GM19452 (cell line): ENCODE data around the gene HDHD5.

Experiments used
- ATAC-seq: cut with Tn5 transposase; IDR thresholded peaks from one replicate; pipeline ENCODE4 v1.9.1; 2021; ENCODE audit not compliant: unreplicated experiment

HDHD5 gene

GRCh38 chr22:17158568-17159503, at the start of gene HDHD5:
TSS of gene HDHD5 (minus strand) at chr22:17159277. CDS start at chr22:17159251, 26 bp downstream.
- ATAC-seq: peak; percentile 76

- no peak for ATAC-seq
These were observed 46.4 kb upstream of the HDHD5 start for GRCh38 chr22:17205432-17205831.

DNA sequence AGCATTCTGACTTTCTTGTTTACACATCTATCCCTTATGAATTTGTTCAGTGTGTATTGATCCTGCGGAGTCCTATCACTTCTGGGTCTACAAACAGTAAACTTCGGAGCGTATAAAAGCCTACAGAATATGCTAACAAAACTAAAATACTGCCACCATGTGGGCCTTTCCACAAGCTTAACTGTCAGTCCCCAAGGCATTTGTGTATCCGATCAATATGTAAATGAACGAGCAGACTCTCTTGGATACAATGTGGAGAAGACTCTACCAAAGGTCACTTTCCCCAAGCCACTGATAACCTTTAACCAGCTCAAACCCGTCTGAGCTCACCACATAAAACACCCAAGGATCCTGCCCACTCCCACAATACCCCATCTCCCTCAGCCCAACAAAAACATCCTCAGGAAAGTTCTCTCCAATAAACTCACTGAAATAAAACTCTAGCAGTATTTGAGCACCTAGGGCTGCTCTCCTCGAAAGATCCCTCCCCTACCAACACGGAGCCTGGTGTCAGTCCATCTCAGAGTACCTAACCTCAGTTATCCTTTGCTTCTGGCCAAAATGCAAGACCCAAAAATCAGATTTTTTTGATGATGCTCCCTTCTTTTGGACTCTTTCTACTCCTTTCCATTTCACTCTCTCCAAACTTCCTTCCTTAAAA, 42.3 kb upstream of the HDHD5 start:
- no peak for ATAC-seq

DNA sequence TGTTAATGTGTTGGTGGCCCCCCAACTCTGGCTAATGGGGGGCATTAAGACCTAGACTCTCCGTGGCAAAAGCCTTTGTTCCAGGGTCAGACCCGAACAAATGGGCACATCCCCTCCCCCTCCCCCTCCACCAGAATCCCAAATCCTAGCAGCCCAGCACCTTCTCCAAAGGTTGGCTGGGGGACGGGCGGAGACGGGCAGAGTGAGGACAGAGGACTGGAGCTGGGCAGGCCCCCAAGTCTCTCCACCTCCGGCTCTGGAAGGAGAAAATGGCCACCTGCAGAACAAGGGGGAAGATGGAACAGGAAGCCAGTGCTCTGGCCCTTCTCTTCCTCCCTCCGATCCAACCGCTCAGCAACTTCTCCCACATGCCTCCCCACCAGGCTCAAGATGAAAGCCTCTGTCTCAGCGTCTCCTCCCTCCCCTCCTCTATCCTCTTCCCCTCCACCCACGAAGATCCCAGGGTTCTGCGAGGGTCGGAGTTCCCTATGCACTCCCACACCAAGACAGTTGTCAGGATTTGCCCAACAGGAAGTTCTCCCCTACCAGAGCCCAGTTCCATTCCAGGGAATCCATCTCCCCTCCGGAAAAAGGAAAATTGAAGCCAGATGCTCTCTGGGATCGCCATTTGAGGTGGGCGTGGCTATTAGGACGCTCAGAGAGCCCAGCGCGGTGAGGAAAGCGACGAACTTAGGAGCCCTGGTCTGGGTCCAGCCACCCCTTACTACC, 40.1 kb upstream of the HDHD5 start:
- no peak for ATAC-seq

DNA sequence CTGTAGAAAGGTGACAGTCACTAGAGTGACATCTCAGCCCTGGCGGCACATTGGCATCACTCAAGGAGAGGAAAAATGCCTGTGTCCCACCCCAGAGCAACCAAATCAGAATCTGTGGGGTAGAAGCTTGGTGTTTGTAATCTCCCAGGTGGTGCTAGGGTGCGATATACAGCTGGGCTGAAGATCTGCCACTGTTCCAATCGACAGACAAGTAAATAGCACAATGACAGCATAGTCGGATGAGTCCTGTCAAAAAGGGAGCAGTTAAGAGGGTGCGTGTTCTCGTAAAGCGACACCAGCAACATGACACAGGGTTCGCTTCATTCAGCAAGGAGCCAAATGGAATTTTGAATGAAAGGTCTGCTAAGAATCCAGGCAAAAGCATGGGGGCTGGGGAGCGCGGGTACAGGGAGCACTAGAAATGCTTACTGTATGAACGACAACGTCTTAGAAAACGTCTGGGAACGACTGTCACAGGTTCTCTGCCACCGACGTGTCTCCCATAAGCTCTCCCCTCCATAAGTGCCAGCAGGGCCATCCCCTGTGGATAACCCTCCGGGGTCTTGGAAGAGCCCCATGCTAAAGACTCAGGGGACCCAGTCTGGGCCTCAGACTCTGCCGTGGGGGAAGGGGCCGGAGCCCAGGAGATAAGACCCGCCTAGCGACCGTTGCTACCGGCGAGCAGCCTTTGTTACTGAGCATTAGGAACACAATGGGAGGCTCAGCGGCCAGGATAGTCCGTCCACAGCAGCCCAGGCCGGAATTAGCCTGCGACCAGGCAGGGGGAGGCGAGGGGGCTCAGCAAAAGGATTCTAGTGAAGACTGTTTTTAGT, 39.3 kb upstream of the HDHD5 start:
- no peak for ATAC-seq

- ATAC-seq: no peak
These were observed 35.1 kb upstream of the HDHD5 start for GRCh38 chr22:17194213-17194612.

- no peak for ATAC-seq
These were observed 33.1 kb upstream of the HDHD5 start for GRCh38 chr22:17192186-17192585.

GRCh38 chr22:17191163-17191784, 32.2 kb upstream of the HDHD5 start:
- ATAC-seq: no peak

- ATAC-seq: no peak
These were observed 31.6 kb upstream of the HDHD5 start for GRCh38 chr22:17190702-17191101.

- no peak for ATAC-seq
These were observed 17.6 kb upstream of the HDHD5 start for GRCh38 chr22:17176715-17177114.

GRCh38 chr22:17172029-17172833, 13.2 kb upstream of the HDHD5 start:
- no peak for ATAC-seq

DNA sequence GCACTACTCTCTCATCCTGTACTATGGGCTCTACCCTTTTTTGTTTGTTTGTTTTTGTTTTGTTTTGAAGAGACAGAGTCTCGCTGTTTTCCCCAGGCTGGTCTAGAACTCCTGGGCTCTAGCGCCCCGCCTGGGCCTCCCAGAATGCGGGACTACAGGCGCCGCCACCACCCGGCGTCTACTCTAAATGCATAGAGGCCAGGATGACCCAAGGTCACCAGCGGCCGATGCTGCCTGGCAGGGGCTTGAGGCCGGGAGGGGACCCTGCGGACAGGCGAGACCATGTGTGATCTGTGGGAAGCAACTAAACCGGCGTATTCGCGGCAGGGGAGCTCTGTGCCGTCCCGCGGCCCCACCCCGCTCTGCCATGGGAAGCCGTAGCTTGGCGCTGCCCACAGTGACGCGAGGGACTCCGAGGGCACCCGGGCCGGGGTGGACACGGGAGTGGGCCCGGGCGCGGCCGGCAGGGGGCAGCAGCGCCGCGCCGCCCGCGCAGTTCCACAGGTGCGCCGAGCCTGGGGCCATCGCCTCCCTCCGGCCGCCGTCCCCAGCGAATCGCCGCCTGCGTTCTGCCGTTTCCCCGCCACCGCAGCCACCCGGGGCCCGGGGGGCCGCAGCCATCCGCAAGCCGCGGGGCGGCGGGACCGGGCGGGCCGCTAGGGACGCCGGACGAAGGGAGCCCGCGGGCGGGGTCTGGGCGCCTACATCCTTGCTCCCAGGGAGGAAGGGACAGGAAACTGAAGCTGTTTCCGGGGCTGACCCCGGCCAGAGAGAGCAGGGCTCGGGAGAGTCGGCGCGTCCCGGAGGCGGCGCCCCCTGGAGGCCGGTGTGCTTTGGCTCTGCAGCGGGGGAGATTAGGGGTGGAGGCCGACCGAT, 12.3 kb upstream of the HDHD5 start:
- ATAC-seq: peak; percentile 94

GRCh38 chr22:17167486-17167885, 8.4 kb upstream of the HDHD5 start:
- ATAC-seq: no peak

DNA sequence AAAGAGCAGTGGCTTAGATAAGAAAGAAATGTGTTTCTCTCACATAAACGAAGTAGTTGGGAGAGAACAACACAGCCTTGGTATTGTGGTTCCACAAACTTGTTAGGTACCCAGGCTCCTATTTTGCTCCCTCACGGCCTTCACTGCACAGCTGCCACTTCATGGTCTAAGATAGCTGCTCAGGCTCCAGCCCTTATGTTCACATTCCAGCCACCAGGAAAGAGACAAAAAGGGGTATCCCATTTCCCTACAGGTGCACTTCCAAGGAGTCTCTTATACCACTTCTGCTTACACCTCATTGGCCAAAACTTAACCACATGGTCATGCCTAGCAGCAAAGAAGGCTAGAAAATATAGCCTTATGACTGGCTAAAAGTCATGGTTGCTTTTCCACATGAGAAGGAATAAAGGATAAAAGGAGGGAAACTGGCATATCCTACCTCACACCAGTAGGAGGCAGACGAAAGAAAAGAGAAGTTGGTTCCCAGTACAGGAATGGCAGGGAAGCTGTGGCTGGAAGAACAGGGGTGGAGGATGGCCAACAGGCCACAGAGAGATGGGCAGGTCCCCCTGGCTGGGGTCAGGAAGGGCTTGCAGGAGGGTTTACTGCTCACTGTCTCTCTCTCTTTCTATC, 5.4 kb upstream of the HDHD5 start:
- ATAC-seq: no peak

DNA sequence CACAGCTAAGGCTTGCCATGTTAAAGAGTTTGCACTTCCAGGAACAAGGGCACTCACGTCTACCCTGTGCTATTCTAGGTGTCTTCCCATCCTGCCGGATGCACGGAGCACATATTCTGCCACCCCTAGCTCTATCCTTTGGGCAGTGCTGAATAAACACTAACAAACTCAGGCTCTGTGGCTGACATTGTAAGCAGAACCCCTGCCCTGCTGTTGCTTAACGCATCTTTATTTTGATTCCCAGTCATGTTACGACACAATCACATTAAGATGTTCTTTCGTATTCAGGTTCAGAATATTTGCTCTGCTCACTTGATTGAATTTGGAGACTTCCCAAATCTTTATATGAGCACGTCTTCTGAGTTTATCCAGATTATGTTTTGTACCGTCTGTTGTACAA, 3.7 kb upstream of the HDHD5 start:
- ATAC-seq: no peak

DNA sequence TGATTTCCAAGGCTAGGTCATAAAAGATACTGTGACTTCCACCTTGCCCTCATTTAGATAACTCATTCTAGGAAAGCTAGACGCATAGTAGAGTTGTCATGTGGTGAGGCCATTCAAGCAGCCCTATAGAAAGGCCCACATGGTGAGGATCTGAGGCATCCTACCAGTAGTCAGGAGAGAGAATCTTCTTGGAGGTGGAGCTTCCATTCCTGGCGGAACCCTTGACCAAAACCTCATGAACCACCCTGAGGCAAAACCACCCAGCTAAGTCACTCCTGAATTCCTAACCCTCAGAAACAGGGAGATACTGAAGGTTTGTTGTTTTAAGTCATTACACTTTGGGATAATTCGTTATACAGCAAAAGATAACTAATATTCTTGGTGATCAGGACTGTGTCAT, 2.9 kb upstream of the HDHD5 start:
- no peak for ATAC-seq

DNA sequence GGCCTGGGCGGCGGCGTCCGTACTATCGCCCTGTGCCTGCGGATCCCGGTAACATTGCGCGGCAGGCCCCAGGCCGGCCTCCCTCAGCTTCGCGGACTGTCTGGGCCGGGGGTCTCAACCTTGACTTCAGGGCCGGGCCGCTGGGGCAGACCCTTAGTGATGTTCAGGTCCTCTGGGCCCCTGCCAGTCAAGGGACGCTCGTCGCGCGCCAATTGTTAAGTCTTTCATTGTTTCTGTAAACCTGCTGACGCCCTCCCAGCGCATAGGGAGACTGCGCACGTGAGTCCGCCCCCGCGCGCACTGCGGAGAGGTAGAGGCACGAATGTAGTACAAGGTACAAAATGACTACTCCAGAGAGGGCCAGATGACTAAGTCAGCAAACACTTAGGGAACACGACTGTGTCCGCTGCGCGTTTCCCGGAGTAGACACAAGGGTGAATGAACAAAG, 451 bp upstream of the HDHD5 start:
- peak; percentile 23 for ATAC-seq

DNA sequence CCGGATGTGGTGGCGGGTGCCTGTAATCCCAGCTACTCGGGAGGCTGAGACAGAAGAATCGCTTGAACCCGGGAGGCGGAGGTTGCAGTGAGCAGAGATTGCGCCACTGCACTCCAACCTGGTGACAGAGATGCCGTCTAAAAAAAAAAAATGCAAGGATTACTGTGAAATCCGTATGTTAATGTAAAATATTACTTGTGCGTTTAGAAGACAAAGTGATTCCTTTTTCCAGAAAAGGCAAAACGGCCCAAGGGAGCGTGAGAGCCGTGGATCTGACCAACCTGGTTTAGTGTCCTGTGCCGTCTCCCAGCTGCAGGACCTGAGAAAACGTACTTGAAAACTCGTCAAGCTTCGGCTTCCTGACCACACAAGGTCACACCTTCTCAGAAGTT, 905 bp downstream of the HDHD5 start:
- ATAC-seq: no peak
